SJSA1 (cell line): ENCODE measurements around the gene CARS1. TPM values are rescaled to one million over a fixed set of nuclear protein-coding genes. Genes with fewer than 3 reads are reported as not detected.
A peak's percentile ranks its signal among the peaks of the same experiment; 100 is the strongest.

ENCODE experiments used
- DNase-seq, 2 experiments: peaks; one replicate each; pipeline ENCODE4 v3.0.0-alpha.2; 2015 to 2020; ENCODE audit warnings: low spot score in 2 of 2, low read depth in 1 of 2
- H3K27ac ChIP-seq: fragments of 250-450 bp; sonication (Bioruptor Pico); 2 replicates; pipeline ENCODE4 v1.5.1; 2020; ENCODE audit warnings: mild to moderate bottlenecking, moderate library complexity
- H3K27me3 ChIP-seq: fragments of 250-450 bp; sonication (Bioruptor Pico); replicated peaks from 2 replicates; pipeline ENCODE4 v1.5.1; 2020; ENCODE audit warnings: mild to moderate bottlenecking, moderate library complexity
- H3K36me3 ChIP-seq: fragments of 250-450 bp; sonication (Bioruptor Pico); 2 replicates; pipeline ENCODE4 v1.5.1; 2020; ENCODE audit warnings: mild to moderate bottlenecking
- H3K4me1 ChIP-seq: fragments of 250-450 bp; sonication (Bioruptor Pico); replicated peaks from 2 replicates; pipeline ENCODE4 v1.6.1; 2021; ENCODE audit warnings: mild to moderate bottlenecking
- H3K4me3 ChIP-seq: fragments of 250-450 bp; sonication (Bioruptor Pico); 2 replicates; pipeline ENCODE4 v1.5.1; 2020; ENCODE audit warnings: mild to moderate bottlenecking
- H3K9me3 ChIP-seq: fragments of 250-450 bp; sonication (Bioruptor Pico); replicated peaks from 2 replicates; pipeline ENCODE4 v1.5.1; 2020; ENCODE audit warnings: mild to moderate bottlenecking
- total RNA-seq: library from RNA; depleted of rRNA; stranded (reverse); fragments of >200 nt; shearing (Covaris generic); gene quantifications from 2 replicates; pipeline ENCODE4 v1.2.3, GENCODE V29; 2014

The CARS1 gene
- total RNA-seq, 1 experiment from 2014 or later, result 57.6 TPM

GRCh38 chr11:3008746-3009336 is 48.4 kb downstream of the CARS1 start:
- no peak overlapping the region for H3K4me3 ChIP-seq
- no peak for DNase-seq
- no peaks in the 10 kb centered on the region for H3K27me3 ChIP-seq
- H3K4me1 ChIP-seq, result peaks cover 8% of the 10 kb centered on the region
- H3K9me3 ChIP-seq, result no peaks in the 10 kb centered on the region
- H3K27ac ChIP-seq, result no peak overlapping the region
- H3K36me3 ChIP-seq, result peaks cover 88% of the 10 kb centered on the region

GRCh38 chr11:3007404-3008010 is 49.7 kb downstream of the CARS1 start:
- DNase-seq, result no peak
- no peak overlapping the region for H3K4me3 ChIP-seq
- H3K36me3 ChIP-seq, result peaks cover 91% of the 10 kb centered on the region
- no peaks in the 10 kb centered on the region for H3K4me1 ChIP-seq
- H3K27me3 ChIP-seq, result no peaks in the 10 kb centered on the region
- no peaks in the 10 kb centered on the region for H3K9me3 ChIP-seq
- no peak overlapping the region for H3K27ac ChIP-seq

- H3K27me3 ChIP-seq, result no peaks in the 10 kb centered on the region
- no peaks in the 10 kb centered on the region for H3K9me3 ChIP-seq
- H3K4me3 ChIP-seq, result no peak overlapping the region
- H3K27ac ChIP-seq, result no peak overlapping the region
- no peak for DNase-seq
- H3K36me3 ChIP-seq, result peaks cover 91% of the 10 kb centered on the region
- H3K4me1 ChIP-seq, result no peaks in the 10 kb centered on the region
Observed at GRCh38 chr11:3006505-3007260, 50.5 kb downstream of the CARS1 start.

- Histone ChIP-seq H3K36me3 (peaks cover 88% of the 10 kb centered on the region), H3K4me1 (peaks cover 16% of the 10 kb centered on the region), H3K4me3 (no peak overlapping the region), H3K27ac (no peak overlapping the region), H3K27me3 (no peaks in the 10 kb centered on the region), H3K9me3 (no peaks in the 10 kb centered on the region)
- DNase-seq, result no peak
Observed at GRCh38 chr11:3004481-3004880, 52.7 kb downstream of the CARS1 start.

- Histone ChIP-seq H3K36me3 (peaks cover 82% of the 10 kb centered on the region), H3K27me3 (no peaks in the 10 kb centered on the region), H3K4me1 (peaks cover 16% of the 10 kb centered on the region), H3K4me3 (no peak overlapping the region), H3K27ac (no peak overlapping the region), H3K9me3 (no peaks in the 10 kb centered on the region)
- DNase-seq, result no peak
Observed at GRCh38 chr11:3003396-3004231, 53.6 kb downstream of the CARS1 start.

GRCh38 chr11:3002871-3003270 is 54.4 kb downstream of the CARS1 start:
- H3K27ac ChIP-seq, result no peak overlapping the region
- no peak for DNase-seq
- H3K27me3 ChIP-seq, result no peaks in the 10 kb centered on the region
- H3K36me3 ChIP-seq, result peaks cover 79% of the 10 kb centered on the region
- H3K4me3 ChIP-seq, result no peak overlapping the region
- peaks cover 16% of the 10 kb centered on the region for H3K4me1 ChIP-seq
- H3K9me3 ChIP-seq, result no peaks in the 10 kb centered on the region

GRCh38 chr11:3002351-3002861 is 54.8 kb downstream of the CARS1 start:
- no peak for DNase-seq
- Histone ChIP-seq H3K27ac (no peak overlapping the region), H3K9me3 (no peaks in the 10 kb centered on the region), H3K36me3 (peaks cover 74% of the 10 kb centered on the region), H3K4me1 (peaks cover 16% of the 10 kb centered on the region), H3K4me3 (no peak overlapping the region), H3K27me3 (no peaks in the 10 kb centered on the region)

GRCh38 chr11:3001496-3001895 is 55.7 kb downstream of the CARS1 start:
- H3K9me3 ChIP-seq, result no peaks in the 10 kb centered on the region
- H3K4me3 ChIP-seq, result no peak overlapping the region
- DNase-seq, result no peak
- H3K27me3 ChIP-seq, result no peaks in the 10 kb centered on the region
- no peak overlapping the region for H3K27ac ChIP-seq
- H3K36me3 ChIP-seq, result peaks cover 67% of the 10 kb centered on the region
- H3K4me1 ChIP-seq, result peaks cover 16% of the 10 kb centered on the region

GRCh38 chr11:3000032-3000961 is 56.9 kb downstream of the CARS1 start:
- no peak overlapping the region for H3K4me3 ChIP-seq
- no peak overlapping the region for H3K27ac ChIP-seq
- no peaks in the 10 kb centered on the region for H3K27me3 ChIP-seq
- no peaks in the 10 kb centered on the region for H3K9me3 ChIP-seq
- peak; percentile 60 to 83 for DNase-seq
- peaks cover 16% of the 10 kb centered on the region for H3K4me1 ChIP-seq
- H3K36me3 ChIP-seq, result peaks cover 55% of the 10 kb centered on the region

- peaks cover 16% of the 10 kb centered on the region for H3K4me1 ChIP-seq
- no peak overlapping the region for H3K27ac ChIP-seq
- no peaks in the 10 kb centered on the region for H3K27me3 ChIP-seq
- DNase-seq, result no peak
- no peaks in the 10 kb centered on the region for H3K9me3 ChIP-seq
- no peak overlapping the region for H3K4me3 ChIP-seq
- peaks cover 49% of the 10 kb centered on the region for H3K36me3 ChIP-seq
Observed at GRCh38 chr11:2999464-2999998, 57.7 kb downstream of the CARS1 start.

GRCh38 chr11:2998073-2998850 is 59.0 kb downstream of the CARS1 start:
- DNase-seq, result no peak
- H3K27me3 ChIP-seq, result no peaks in the 10 kb centered on the region

GRCh38 chr11:2997406-2997805 is 59.8 kb downstream of the CARS1 start:
- Histone ChIP-seq H3K9me3 (no peaks in the 10 kb centered on the region), H3K4me3 (no peak overlapping the region), H3K4me1 (peaks cover 23% of the 10 kb centered on the region), H3K36me3 (peaks cover 28% of the 10 kb centered on the region), H3K27me3 (no peaks in the 10 kb centered on the region), H3K27ac (no peak overlapping the region)
- no peak for DNase-seq

More at GRCh38 chr11:2998073-2998850, 59.0 kb downstream of the CARS1 start:
- H3K4me1 ChIP-seq, result peaks cover 16% of the 10 kb centered on the region
- H3K27ac ChIP-seq, result no peak overlapping the region
- H3K9me3 ChIP-seq, result no peaks in the 10 kb centered on the region
- H3K4me3 ChIP-seq, result no peak overlapping the region
- H3K36me3 ChIP-seq, result peaks cover 36% of the 10 kb centered on the region
